Astrocyte of the spinal cord (primary cell): Measurements from ENCODE around the gene METTL1.

Experiments used
- DNase-seq: peaks from one replicate; pipeline ENCODE4 v3.0.0; 2011; ENCODE audit warnings: low read depth, low spot score
- H3K4me3 ChIP-seq: 2 replicates; pipeline ENCODE4 v1.5.1; 2011; ENCODE audit warnings: low read depth, mild to moderate bottlenecking, low read length, moderate library complexity
- in situ Hi-C: cut with HindIII; loops from 2 replicates; pipeline ENCODE4 v1.10.0; 2017; ENCODE audit warnings: low sequenced_read_pairs
- TF ChIP-seq, protein P1 (sequence below): IDR thresholded peaks from 2 replicates; pipeline ENCODE4 v1.5.1; 2012; ENCODE audit warnings: low read depth, mild to moderate bottlenecking, low read length, inconsistent platforms

Gene METTL1

DNA sequence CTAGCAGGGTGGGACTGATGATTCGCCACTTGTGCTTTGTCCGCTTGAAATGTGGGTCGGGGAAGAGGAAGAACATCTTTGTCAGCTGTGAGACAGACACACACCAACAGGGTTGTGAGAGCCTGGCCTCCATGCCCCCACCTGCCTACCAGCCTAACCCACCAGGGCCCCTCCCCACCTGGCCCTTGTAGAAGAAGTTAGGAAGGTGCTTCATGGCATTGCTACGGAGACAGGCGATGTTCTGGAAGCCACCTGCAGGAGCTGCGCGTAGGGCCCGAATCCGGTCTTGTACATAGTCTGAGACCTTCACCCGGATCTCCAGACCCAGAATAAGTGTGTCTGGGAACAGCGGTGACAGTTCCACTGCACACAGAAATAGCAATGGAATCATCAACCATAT is 2.3 kb downstream of the METTL1 start:
- TF ChIP-seq, protein P1, sequence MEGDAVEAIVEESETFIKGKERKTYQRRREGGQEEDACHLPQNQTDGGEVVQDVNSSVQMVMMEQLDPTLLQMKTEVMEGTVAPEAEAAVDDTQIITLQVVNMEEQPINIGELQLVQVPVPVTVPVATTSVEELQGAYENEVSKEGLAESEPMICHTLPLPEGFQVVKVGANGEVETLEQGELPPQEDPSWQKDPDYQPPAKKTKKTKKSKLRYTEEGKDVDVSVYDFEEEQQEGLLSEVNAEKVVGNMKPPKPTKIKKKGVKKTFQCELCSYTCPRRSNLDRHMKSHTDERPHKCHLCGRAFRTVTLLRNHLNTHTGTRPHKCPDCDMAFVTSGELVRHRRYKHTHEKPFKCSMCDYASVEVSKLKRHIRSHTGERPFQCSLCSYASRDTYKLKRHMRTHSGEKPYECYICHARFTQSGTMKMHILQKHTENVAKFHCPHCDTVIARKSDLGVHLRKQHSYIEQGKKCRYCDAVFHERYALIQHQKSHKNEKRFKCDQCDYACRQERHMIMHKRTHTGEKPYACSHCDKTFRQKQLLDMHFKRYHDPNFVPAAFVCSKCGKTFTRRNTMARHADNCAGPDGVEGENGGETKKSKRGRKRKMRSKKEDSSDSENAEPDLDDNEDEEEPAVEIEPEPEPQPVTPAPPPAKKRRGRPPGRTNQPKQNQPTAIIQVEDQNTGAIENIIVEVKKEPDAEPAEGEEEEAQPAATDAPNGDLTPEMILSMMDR = no peak
- H3K4me3 ChIP-seq = no peak overlapping the region
- no peak for DNase-seq
- in situ Hi-C loops = no loop called here

DNA sequence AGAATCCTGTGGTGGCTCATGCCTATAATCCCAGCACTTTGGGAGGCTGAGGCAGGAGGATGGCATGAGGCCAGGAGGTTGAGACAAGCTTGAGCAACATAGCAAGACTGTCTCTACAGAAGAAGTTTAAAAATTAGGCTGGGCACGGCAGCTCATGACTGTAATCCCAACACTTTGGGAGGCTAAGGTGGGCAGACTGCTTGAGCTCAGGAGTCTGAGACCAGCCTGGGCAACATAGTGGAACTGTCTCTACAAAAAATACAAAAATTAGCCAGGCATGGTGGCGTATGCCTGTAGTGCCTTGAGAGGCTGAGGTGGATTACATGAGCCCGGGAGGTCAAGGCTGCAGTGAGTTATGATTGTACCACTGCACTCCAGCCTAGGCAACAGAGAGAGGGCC is 4.0 kb downstream of the METTL1 start:
- H3K4me3 ChIP-seq = no peak overlapping the region
- DNase-seq = no peak
- TF ChIP-seq, protein P1 = no peak
- in situ Hi-C loops = no loop called here

DNA sequence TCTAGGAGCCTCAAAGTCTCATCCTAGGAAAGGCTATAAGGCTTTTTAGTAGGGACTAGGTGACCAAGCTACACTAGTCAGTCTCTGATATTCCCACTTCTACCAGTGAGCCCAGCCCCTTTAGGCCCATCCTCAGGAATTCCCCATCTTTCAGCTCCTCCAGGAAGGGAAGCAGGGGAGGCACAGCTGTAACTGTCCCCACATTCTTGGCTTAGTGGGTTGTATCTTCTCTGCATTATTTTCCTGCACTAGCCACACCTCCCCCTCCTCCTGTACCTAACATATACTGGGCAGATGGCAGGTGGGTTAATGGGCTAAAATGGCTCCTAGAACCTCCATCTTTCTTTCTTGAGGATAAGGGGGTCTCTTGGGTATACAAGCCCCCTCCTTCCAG is 4.6 kb downstream of the METTL1 start:
- TF ChIP-seq, protein P1 = no peak
- in situ Hi-C loops = no loop called here
- no peak overlapping the region for H3K4me3 ChIP-seq
- no peak for DNase-seq

DNA sequence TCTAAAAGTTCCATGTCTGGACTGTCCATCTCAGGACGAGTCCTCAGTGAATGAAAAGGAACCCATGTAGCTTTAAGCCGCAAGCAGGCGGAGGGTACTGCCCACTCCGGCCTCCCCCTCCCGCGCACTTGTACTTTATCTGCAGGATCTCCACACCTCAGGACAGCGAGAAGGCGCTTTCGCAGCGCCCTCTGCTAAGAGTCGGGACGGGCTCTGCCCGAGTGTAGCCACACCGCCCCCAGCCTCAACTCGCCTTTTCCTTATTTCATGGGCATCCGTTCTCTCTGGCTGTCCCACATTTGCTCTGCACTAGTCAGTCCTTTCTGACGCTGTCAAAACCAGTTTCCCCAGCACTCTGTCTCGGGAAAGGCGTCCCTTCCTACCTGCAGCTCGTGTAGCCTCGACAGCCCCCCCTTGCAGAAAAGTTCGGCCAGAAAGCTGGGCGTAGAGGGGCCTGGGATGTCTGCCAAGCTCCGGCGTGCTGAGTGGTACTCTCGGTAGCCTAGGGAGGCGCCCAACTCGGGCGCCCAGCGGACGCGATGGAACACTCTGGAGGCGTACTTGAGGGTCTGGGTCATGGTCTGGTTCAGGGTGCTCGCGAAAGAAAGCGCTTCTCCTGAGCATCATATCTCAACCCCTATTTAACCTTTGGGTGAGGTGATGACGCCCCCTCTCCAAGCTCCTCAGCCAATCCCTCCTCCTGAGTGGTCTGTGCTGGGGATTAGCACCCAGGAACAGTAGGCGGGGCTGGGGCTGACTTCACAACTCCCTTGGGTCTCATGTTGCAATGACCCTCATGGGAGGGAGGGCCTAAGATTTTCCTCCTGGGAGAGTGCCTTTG is 5.2 kb downstream of the METTL1 start, which contains the start of gene CYP27B1:
CYP27B1 (minus strand) TSS at position 615 of the 841 bp plus-strand sequence; CDS start at position 578, 37 bp downstream.
- DNase-seq = no peak
- TF ChIP-seq, protein P1 = no peak
- H3K4me3 ChIP-seq = peak within 1 kb of the TSS; percentile 16
- in situ Hi-C loops = no loop called here

DNA sequence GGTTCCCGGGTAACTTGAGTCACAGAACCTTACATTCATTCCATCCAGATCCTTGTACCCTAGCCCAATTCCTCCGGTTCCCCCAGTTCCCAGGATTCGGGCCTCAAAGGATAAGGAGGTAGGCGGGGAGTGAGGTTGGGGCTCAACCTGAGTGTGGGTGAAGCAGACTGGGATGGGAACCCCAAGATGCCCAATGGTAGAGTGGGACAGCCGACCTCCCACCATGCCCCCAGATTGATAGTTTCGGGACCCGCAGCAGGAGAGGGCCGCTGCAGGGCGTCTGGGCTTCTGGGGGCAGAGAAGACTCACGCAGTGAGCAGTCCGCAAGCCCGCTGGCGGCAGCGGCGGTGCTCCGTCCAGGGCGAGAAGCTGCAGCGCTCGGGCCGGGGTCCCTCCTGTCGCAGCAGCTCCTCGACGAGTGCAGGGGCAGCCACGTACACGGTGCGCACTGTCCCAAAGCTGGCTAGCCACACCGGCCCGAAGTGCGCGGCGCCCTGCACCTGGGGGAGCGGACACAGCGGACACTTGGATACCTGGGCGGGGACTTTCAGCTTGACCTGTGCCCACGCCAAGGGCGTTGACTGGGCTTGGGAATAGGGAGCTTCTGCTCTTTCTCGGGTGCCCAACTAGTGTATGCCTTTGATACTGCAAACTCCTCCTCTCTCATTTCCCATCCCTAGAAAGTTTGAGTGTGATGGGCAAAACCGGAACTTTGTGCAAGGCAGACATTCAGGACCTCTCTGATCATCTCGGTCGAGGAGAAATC is 6.0 kb downstream of the METTL1 start:
- peak overlapping the region; percentile 16 for H3K4me3 ChIP-seq
- TF ChIP-seq, protein P1 = peak; percentile 0
- in situ Hi-C loops = no loop called here
- DNase-seq = no peak

DNA sequence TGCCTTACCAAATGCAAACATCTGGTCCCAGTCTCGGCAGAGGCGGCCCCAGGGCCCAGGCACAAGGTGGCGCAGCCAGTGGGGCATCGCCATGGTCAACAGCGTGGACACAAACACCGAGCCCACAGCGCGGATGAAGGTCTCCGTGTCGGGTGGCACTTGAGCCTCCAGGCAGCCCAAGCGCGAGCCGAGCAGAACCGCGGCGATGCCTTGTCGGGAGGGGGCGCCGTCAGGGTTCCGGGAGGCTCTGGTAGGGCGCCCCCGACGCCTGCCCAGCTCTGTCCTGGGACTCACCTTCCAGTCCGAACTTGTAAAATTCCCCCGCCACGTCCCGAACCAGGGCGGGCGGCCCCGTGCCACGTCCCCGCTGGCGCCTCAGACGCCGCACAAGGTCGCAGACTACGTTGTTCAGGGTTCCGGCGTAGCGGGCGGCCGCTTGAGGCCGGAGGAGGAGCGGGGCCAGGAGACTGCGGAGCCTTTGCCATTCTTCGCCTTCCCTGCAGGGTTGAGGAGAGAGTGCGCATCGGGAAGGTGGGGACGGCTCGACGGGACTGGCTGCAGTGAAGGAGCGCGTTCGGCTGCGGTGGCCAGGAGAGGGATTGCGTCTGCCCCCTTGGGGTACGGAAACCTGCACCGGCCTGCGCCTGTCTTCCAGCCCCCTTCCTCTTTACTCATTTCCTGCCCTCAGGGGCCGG is 6.8 kb downstream of the METTL1 start:
- in situ Hi-C loops = no loop called here
- DNase-seq = no peak
- H3K4me3 ChIP-seq = peak overlapping the region; percentile 17
- TF ChIP-seq, protein P1 = peak; percentile 45
